H1 (cell line): ENCODE data around the gene PTCD3. TPM values are rescaled to one million over a fixed set of nuclear protein-coding genes. Genes with fewer than 3 reads are reported as not detected.

Source experiments
- CTCF ChIA-PET: fragments of 300-600 bp; sonication (Branson Sonifier 250); formaldehyde crosslinking; loops from one replicate; lab custom pipeline; 2021; ENCODE audit not compliant: partially characterized antibody; lab: Charles Lee
- POLR2A ChIA-PET: fragments of 300-600 bp; sonication (Branson Sonifier 250); formaldehyde crosslinking; loops from one replicate; lab custom pipeline; 2021; ENCODE audit warnings: inconsistent platforms; ENCODE audit not compliant: partially characterized antibody; lab: Charles Lee
- DNase-seq, 2 experiments: peaks; one replicate each; pipeline versions ENCODE4 v3.0.0 to v3.0.0-alpha.2; 2010 to 2022; ENCODE audit warnings: low spot score in 2 of 2, low read depth in 1 of 2, mixed read lengths in 1 of 2
- FAIRE-seq: peaks from 2 replicates; lab custom pipeline; 2011; peaks lifted over from hg19 to GRCh38; lab: Jason Lieb, UNC
- H2AFZ ChIP-seq: 2 replicates; pipeline ENCODE4 v1.8.1; 2012; ENCODE audit warnings: low read length, inconsistent platforms
- H2AK5ac ChIP-seq: 2 replicates; pipeline ENCODE4 v1.6.1; 2013; ENCODE audit warnings: low read depth, low read length
- H2BK120ac ChIP-seq: replicated peaks from 2 replicates; pipeline ENCODE3; 2013; ENCODE audit warnings: low read depth, low read length, inconsistent platforms
- H2BK12ac ChIP-seq: 2 replicates; pipeline ENCODE4 v1.6.1; 2013; ENCODE audit warnings: low read depth, low read length
- H2BK15ac ChIP-seq: 2 replicates; pipeline ENCODE4 v1.6.1; 2013; ENCODE audit warnings: low read length
- H2BK20ac ChIP-seq: 2 replicates; pipeline ENCODE4 v1.6.1; 2013; ENCODE audit warnings: low read length
- H2BK5ac ChIP-seq: 2 replicates; pipeline ENCODE4 v1.6.1; 2013; ENCODE audit warnings: low read depth, low read length
- H3K14ac ChIP-seq: 2 replicates; pipeline ENCODE4 v1.6.1; 2013; ENCODE audit warnings: inconsistent platforms; ENCODE audit not compliant: insufficient read length
- H3K18ac ChIP-seq: 2 replicates; pipeline ENCODE4 v1.6.1; 2013; ENCODE audit warnings: low read length; ENCODE audit errors: extremely low read depth
- H3K23ac ChIP-seq: 2 replicates; pipeline ENCODE4 v1.6.1; 2013; ENCODE audit warnings: inconsistent platforms; ENCODE audit not compliant: insufficient read length
- H3K23me2 ChIP-seq: 2 replicates; pipeline ENCODE4 v1.6.1; 2013; ENCODE audit warnings: low read depth, low read length
- H3K27ac ChIP-seq: 2 replicates; pipeline ENCODE4 v1.6.1; 2011; ENCODE audit warnings: low read depth, low read length, inconsistent platforms
- H3K27me3 ChIP-seq, 4 experiments: replicated peaks in 1 of 4; 1 replicate in 1 of 4; 2 replicates in 3 of 4; pipeline versions ENCODE4 v1.6.1 to v1.8.1; 2011 to 2013; ENCODE audit warnings: low read length in 3 of 4, mild to moderate bottlenecking in 3 of 4, inconsistent platforms in 2 of 4, mixed read lengths in 2 of 4, moderate library complexity in 1 of 4; ENCODE audit not compliant: control insufficient read depth in 3 of 4, insufficient read depth in 3 of 4; ENCODE audit errors: extremely low read depth in 1 of 4
- H3K36me3 ChIP-seq, 4 experiments: 2 replicates each; pipeline versions ENCODE4 v1.6.1 to v1.8.1; 2011 to 2013; ENCODE audit warnings: mild to moderate bottlenecking in 4 of 4, low read length in 3 of 4, moderate library complexity in 2 of 4, control low read depth in 1 of 4, inconsistent platforms in 1 of 4; ENCODE audit not compliant: insufficient read depth in 4 of 4, control insufficient read depth in 2 of 4
- H3K4ac ChIP-seq: replicated peaks from 2 replicates; pipeline ENCODE3; 2013; ENCODE audit warnings: low read length, low read depth, mixed read lengths, inconsistent platforms; ENCODE audit not compliant: insufficient read length
- H3K4me1 ChIP-seq, 4 experiments: replicated peaks in 1 of 4; 1 replicate in 1 of 4; 2 replicates in 3 of 4; pipeline versions ENCODE4 v1.6.1 to v1.8.1; 2011 to 2013; ENCODE audit warnings: low read length in 3 of 4, inconsistent platforms in 2 of 4, mixed read lengths in 1 of 4; ENCODE audit not compliant: insufficient read depth in 4 of 4, control insufficient read depth in 3 of 4
- H3K4me2 ChIP-seq, 2 experiments: 2 replicates each; pipeline versions ENCODE4 v1.6.1 to v1.8.1; 2011 to 2013; ENCODE audit warnings: low read depth in 2 of 2, low read length in 2 of 2, control low read depth in 1 of 2, inconsistent platforms in 1 of 2, mild to moderate bottlenecking in 1 of 2; ENCODE audit not compliant: insufficient read depth in 1 of 2
- H3K4me3 ChIP-seq, 4 experiments: fragments of 200-600, 300-600 bp in 1 of 4; sonication (generic), shearing (Covaris generic), sonication (Bioruptor Twin) in 1 of 4; 2 replicates each; pipeline versions ENCODE4 v1.5.1 to v1.8.1; 2011 to 2016; ENCODE audit warnings: low read length in 4 of 4, low read depth in 3 of 4, control low read depth in 2 of 4, inconsistent platforms in 2 of 4, mild to moderate bottlenecking in 2 of 4, mixed read lengths in 1 of 4, moderate library complexity in 1 of 4; ENCODE audit not compliant: insufficient read depth in 2 of 4; ENCODE audit errors: extremely low read depth in 1 of 4
- H3K56ac ChIP-seq: replicated peaks from 2 replicates; pipeline ENCODE3; 2013; ENCODE audit warnings: low read depth, mild to moderate bottlenecking, mixed read lengths, low read length, inconsistent platforms; ENCODE audit not compliant: insufficient read length
- H3K79me1 ChIP-seq: 2 replicates; pipeline ENCODE4 v1.6.1; 2013; ENCODE audit warnings: low read depth, low read length, control low read depth
- H3K79me2 ChIP-seq, 2 experiments: 2 replicates each; pipeline versions ENCODE4 v1.6.1 to v1.8.1; 2012 to 2013; ENCODE audit warnings: low read length in 2 of 2, mild to moderate bottlenecking in 2 of 2, inconsistent platforms in 1 of 2; ENCODE audit not compliant: insufficient read depth in 2 of 2, control insufficient read depth in 1 of 2
- H3K9ac ChIP-seq, 4 experiments: replicated peaks in 1 of 4; 1 replicate in 1 of 4; 2 replicates in 3 of 4; pipeline versions ENCODE4 v1.6.1 to v1.8.1; 2011 to 2013; ENCODE audit warnings: low read depth in 3 of 4, low read length in 3 of 4, control low read depth in 2 of 4, mild to moderate bottlenecking in 2 of 4, moderate library complexity in 2 of 4, inconsistent platforms in 1 of 4; ENCODE audit errors: extremely low read depth in 1 of 4
- H3K9me3 ChIP-seq, 2 experiments: 2 replicates each; pipeline versions ENCODE4 v1.6.1 to v1.8.1; 2012 to 2013; ENCODE audit warnings: mild to moderate bottlenecking in 2 of 2, moderate library complexity in 2 of 2, control low read depth in 1 of 2, inconsistent platforms in 1 of 2, low read depth in 1 of 2, low read length in 1 of 2, mixed read lengths in 1 of 2; ENCODE audit not compliant: insufficient read depth in 2 of 2
- H4K20me1 ChIP-seq, 2 experiments: replicated peaks in 1 of 2; 2 replicates each; pipeline versions ENCODE3 to v1.8.1; 2011 to 2013; ENCODE audit warnings: inconsistent platforms in 2 of 2, low read length in 2 of 2, mild to moderate bottlenecking in 1 of 2; ENCODE audit not compliant: insufficient read depth in 2 of 2, control insufficient read depth in 1 of 2
- H4K5ac ChIP-seq: 2 replicates; pipeline ENCODE4 v1.6.1; 2013; ENCODE audit warnings: low read length, low read depth, mixed read lengths, inconsistent platforms; ENCODE audit not compliant: insufficient read length
- H4K8ac ChIP-seq: 2 replicates; pipeline ENCODE4 v1.8.0; 2013; ENCODE audit warnings: mild to moderate bottlenecking, moderate library complexity, low read length, inconsistent platforms; ENCODE audit not compliant: insufficient read depth; ENCODE audit errors: extremely low read depth
- H4K91ac ChIP-seq: replicated peaks from 2 replicates; pipeline ENCODE3; 2013; ENCODE audit warnings: low read length, mixed read lengths, inconsistent platforms; ENCODE audit not compliant: insufficient read length
- ASH2L ChIP-seq: fragments of 200-600, 300-600 bp; sonication (generic); IDR thresholded peaks from one replicate; pipeline ENCODE4 v1.7.1; 2017; ENCODE audit warnings: low read length
- EZH2 ChIP-seq: fragments of 200-600 bp; sonication (generic); IDR thresholded peaks from 2 replicates; pipeline ENCODE4 v1.7.1; 2012; ENCODE audit warnings: low read depth, mild to moderate bottlenecking, moderate library complexity, low read length, inconsistent platforms; ENCODE audit not compliant: severe bottlenecking
- WGBS, 2 experiments: shearing (Covaris generic) in 1 of 2; methylation state at CpG; one replicate each; pipeline versions ENCODE4 v1.1.6 to v1.1.7; 2013 to 2015; ENCODE audit warnings: low lambda C conversion rate in 2 of 2, mixed read lengths in 2 of 2, inconsistent platforms in 1 of 2, low coverage in 1 of 2, missing lambda C conversion rate in 1 of 2; ENCODE audit not compliant: insufficient replicate concordance in 2 of 2, insufficient coverage in 1 of 2, insufficient read length in 1 of 2; ENCODE audit errors: extremely low coverage in 1 of 2, missing lambda C conversion rate in 1 of 2; 5-methylcytosine and 5-hydroxymethylcytosine counted together
- polyA plus RNA-seq, 7 experiments: library from polyadenylated mRNA; depleted of rRNA in 3 of 7; stranded (reverse) in 5 of 7; unstranded in 2 of 7; fragments of >200 nt in 5 of 7; fragments of 200-250 nt in 2 of 7; gene quantifications; 1 replicate in 5 of 7; 2 replicates in 1 of 7; 4 replicates in 1 of 7; pipeline versions ENCODE4 v1.2.1 to v1.2.3, GENCODE V29; 2011 to 2013; ENCODE audit warnings: missing spikeins in 2 of 7, mixed read lengths in 2 of 7
- total RNA-seq: library from RNA; stranded (reverse); fragmentation: NEBNext Ultra II Directional; extraction: Animal tissue kit (Norgen Biotek cat#: 25700); gene quantifications from 2 replicates; pipeline ENCODE4 v1.2.1, GENCODE V29; 2021

Gene PTCD3
- total and polyA plus RNA-seq, 2 of the 8 experiments (the other 6 are each of a cell fraction or from before 2014, with no cell fraction given) = 64.3 to 192 TPM

DNA sequence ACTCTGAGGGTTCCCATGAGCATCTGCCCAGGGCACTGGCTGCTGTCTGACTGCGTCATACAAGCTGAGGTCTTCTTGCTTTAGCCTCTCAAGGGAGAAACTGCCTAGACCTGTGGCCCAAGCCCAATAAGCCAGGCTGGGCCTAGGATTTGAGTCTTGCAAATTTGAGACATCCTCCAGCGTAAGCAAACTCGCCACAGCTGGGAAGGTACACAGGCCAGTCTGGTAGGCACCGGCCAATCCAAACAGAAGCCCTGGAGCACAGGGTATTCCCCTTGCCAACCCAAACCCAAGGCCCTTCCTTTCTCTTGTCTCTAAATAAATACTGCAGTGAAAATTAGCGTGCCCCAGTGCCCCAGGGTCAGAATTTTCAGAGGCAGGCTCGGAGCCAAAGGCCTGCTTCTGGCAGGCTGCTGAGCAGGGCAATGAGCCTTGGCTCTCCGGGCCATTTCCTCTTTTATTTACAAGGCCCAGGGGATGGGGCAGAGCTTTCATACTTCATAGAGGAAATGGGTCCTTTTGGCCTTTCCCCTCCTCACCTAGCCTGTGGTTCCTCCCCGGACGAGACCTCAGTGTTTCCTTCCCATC lies 33.7 kb upstream of the PTCD3 start:
- H2BK20ac ChIP-seq = no peak overlapping the region
- H4K5ac ChIP-seq = no peak overlapping the region
- no peak overlapping the region for H3K56ac ChIP-seq
- H2BK120ac ChIP-seq = no peak overlapping the region
- H3K23me2 ChIP-seq = no peaks in the 10 kb centered on the region
- peaks cover 0 to 8% of the 10 kb centered on the region in 2 experiments for H4K20me1 ChIP-seq
- no peaks in the 10 kb centered on the region for H3K4me1 ChIP-seq
- no peak overlapping the region for H3K14ac ChIP-seq
- no peaks in the 10 kb centered on the region for H3K79me1 ChIP-seq
- H3K27ac ChIP-seq = no peak overlapping the region
- H3K36me3 ChIP-seq = peaks cover 24 to 81% (median 71%) of the 10 kb centered on the region in 4 experiments
- no peak overlapping the region for H3K4me2 ChIP-seq
- CTCF ChIA-PET = interaction anchor here (1.4 kb wide), 1 partner anchor 8 kb away, joined by 5 read pairs; no protein-coding TSS in a partner anchor
- no peak overlapping the region for H3K4me3 ChIP-seq
- H2BK5ac ChIP-seq = no peak overlapping the region
- H3K9me3 ChIP-seq = no peaks in the 10 kb centered on the region
- no peak overlapping the region for H3K4ac ChIP-seq
- no peak overlapping the region for H4K8ac ChIP-seq
- no peak overlapping the region for H3K9ac ChIP-seq
- POLR2A ChIA-PET = no interaction called here
- WGBS, 2 experiments = 92% methylated on average over 9 of the region's 9 CpGs; no CpG with 5 or more reads in 1 of the 2 experiments
- H2BK12ac ChIP-seq = no peak overlapping the region
- no peaks in the 10 kb centered on the region for H3K79me2 ChIP-seq
- FAIRE-seq = no peak
- H2BK15ac ChIP-seq = no peak overlapping the region
- DNase-seq = no peak
- H2AK5ac ChIP-seq = no peak overlapping the region
- H3K18ac ChIP-seq = no peak overlapping the region
- no peak overlapping the region for H3K23ac ChIP-seq
- no peaks in the 10 kb centered on the region for H3K27me3 ChIP-seq
- H2AFZ ChIP-seq = no peak overlapping the region
- TF ChIP-seq EZH2 = no peak
- no peak for TF ChIP-seq ASH2L
- TF ChIP-seq, all 59 proteins: peak for 0
- no peak overlapping the region for H4K91ac ChIP-seq
